Activated effector memory CD4-positive, alpha-beta T cell treated with Interleukin-2 at 50 U/mL for 16 hours (primary cell): ENCODE results near the gene CRNN.

Source experiments
- DNase-seq: peaks from one replicate; pipeline ENCODE4 v3.0.0-alpha.2; 2020

Gene CRNN

DNA sequence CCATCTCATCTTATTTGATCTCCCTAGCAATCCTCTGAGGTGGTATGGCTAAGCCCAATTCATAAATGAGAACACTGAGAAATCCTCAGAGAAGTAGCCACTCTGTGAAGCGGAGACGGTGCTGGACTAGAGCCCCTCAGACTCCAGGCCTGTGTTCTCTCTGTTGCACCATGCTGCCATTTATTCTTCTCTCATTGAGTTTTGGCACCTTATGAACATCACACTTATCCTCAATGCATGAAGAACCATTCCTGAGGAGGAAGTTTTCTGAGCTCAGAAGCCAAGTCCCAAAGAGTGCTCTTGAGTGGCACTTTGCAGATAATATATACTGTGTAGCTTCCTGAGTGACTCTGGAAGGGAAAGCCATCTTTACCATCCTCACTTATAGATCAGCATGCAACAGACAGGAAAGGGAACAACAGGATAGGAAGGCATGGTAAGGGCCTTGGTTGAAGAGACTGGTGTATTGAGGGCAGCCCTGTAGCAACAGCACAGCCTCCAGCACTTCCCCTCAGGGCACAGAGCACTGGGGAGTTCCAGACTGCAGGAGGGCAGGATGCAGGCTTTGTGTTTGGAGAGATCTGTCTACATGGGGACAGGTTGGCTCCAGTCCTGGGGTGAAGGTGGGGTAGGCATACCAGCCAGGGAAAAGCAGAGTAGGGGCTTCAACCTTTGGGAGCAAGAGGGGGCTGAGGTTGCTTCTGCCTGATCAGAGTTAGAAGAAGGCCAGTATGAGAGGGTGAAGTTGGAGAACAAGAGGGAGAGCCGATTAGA, 1.6 kb upstream of the CRNN start:
- DNase-seq = no peak

DNA sequence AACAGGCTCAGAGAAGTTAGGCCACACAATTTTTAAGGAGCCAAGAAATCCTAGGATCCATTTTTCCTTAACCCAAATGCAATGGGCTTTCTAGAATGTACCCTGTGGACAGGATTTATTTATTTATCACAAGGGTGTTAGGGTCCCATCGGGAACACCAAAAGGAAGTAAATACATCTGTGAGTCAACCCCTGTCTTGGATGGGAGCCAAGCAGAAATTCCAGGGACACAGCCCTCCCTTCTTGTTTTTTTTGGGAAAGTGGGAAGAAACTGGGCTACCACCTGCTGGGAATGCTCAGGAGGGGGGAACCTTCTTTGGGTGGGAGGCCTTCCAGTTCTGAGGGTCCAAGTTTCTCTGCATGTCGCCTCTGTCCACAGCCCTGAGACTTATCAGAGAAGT, 1.3 kb downstream of the CRNN start:
- DNase-seq = no peak

DNA sequence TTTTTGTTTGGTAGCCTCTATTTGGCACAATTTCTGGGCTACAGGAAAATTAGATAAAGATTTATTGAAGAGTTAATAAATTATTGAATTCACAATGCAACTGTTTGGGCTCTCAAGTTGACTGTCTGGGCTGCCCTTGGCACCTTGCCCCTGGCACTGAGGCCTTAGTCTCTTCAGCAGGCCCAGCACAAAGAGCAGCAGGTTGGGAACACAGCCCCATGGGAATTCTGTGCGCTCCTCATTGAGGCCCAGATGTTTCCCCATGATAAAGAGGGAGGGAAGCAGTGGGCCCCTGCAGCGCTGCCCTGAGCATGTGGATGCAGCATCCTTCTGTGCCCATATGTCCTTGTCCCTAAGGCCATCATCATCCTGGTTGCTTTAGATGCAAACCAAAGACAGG, 2.9 kb downstream of the CRNN start:
- no peak for DNase-seq

DNA sequence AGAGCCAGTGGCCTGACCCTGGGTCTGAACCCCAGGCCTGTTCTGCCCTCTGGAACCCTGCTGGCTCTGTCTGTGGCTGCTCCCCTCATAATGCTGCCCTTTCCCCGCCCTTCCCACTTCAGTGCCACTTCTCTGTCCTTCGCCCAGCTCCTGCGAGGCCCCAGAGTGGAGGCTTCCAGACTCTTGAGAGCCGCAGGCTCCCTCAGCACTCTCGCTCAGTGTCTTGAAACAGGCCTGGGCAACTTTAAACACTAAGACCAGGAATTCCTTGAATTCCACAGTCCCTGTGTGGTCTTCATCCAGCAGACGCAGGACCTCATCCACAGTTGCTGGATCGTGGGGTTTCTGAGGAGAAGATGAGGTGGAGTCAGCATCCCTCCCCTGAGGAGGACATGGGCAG, 3.5 kb downstream of the CRNN start:
- no peak for DNase-seq

DNA sequence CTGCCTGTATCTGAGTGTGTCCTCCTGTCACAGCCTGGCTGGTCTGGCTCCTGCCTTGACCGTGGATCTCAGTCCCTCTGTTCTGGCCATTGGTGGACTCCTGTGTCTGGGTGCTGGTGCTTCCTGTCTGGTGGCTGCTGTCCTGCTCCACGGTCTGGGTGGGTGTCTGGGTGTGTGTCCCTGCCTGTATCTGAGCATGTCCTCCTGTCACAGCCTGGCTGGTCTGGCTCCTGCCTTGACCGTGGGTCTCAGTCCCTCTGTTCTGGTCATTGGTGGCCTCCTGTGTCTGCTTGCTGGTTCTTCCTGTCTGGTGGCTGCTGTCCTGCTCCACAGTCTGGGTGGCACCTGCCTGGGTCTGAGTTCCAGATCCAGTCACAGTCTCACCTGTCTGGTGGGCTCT, 4.0 kb downstream of the CRNN start:
- DNase-seq = no peak

DNA sequence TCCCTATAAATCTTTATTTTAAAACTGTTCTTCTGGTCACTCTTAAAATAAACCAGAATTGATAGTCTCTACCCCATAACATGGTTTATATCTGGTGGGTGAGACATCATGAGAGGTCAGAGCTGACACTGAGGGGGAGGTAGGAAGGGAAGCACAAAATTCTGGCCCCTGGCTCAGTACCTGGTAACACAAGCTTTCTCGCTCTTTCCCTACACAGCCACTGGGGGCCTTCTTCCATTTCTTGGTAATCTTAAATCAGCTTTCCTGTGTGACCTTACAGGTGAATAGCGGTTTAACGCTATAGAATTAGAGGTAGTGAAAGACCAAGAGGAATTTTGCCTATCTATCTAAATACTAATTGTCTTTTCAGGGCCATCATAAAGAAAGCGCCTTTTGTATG, 5.4 kb downstream of the CRNN start:
- DNase-seq = no peak

DNA sequence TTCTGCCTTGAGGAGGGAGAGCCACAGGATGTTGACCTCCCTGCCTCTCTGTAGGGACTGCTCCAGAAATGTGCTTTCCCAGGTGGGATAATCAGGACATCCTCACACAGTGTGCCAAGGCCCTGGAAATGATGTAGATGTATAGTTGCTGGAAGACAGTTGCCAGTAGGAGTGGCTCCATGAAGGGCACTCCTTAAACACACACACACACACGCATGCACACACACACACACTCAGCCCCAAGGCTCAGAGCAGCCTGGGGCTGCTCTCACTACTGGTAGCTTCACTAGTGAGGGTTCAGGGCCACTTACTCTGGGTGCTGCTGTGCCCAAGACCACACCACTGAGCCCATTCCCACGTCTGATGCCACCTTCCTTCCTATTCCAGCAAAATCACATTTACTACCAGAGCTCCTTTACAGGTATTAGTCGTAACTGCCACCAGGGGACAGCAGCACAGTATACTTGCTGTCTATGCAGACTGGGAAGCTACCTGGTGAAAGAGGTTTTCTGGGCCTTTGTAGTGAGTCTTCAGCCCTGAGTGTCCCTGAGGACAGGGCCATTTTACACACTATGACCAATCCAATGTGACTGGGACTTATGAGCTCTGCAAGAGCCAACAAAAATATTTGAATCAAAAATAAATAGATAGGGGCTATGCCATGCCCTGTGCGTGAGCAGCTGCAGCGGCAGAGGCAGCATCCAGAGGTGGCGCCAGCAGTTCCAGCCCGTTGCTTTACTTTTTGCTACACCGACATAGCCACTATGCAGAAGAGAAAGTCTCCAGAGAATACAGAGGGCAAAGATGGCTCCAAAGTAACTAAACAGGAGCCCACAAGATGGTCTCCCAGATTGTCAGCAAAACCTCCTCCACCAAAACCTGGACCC, 15.0 kb downstream of the CRNN start:
- DNase-seq = no peak

DNA sequence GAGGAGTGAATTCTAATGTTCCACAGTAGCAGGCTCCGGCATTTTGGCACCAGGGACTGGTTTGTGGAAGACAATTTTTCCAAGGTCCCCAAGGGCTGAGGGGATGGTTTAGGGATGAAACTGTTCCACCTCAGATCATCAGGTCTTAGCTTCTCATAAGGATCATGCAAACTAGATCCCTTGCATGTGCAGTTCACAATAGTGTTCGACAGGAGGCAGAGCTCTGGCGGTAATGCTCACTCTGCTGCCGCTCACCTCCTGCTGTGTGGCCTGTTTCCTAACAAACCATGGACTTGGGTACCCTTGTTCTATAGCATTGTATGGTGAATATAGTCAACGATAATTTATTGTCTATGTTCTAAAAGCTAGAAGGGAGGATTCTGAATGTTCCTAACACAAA, 16.6 kb downstream of the CRNN start:
- DNase-seq = no peak

DNA sequence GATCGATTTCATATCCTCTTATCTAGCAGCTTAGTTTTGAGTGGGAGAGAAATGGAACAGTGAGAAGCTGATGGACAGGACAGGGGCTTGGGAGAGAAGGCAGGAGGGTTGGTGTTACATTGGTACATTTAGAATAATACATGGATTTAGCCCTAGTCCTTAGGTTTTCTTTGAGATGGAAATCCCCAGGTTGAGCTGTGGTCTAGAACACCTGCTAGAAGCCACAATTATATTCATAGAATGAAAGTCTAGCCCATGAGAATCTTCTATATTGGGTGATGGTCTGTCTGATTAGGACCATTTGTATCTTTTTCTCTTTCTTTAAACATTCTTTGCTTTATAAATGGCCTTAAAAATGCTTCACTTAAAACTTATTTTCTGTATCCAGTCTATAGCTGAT, 19.9 kb downstream of the CRNN start:
- DNase-seq = no peak

DNA sequence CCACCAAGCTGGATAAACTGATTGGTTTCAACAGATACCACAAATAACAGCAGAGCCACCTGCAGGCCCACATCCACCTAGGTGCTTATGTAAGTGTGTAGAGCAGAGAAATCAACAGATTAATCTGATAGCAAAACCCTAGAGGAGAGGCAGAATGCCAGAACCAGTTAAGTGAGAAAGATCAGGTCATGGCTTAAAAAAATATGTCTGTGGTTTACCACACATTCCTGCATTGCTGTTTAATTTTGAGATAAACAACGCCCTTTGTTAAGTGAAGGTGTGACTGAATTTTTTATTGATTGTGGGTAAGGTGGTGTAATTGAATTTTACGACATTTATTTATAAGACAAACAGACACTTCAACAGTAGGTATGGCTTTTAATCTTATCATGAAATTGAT, 21.2 kb downstream of the CRNN start:
- DNase-seq = no peak

DNA sequence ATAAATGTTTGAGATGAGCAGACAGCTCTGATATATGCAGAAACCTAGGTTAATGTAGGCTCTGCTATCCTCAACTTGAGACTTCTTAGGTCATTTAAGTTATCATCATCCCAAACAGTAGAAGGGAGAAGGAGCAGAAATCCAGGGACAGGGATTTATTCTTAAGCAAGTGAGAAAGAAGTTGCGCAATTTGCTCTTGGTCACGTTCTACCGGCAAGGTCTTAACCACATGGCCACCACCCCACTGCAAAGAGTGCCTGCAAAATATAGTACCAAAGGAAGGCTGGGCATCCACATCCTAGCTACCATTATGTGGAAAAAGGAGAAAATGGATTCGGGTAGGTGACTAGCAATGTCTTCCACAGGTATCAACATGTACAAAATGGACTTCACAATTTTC, 25.2 kb downstream of the CRNN start:
- no peak for DNase-seq

DNA sequence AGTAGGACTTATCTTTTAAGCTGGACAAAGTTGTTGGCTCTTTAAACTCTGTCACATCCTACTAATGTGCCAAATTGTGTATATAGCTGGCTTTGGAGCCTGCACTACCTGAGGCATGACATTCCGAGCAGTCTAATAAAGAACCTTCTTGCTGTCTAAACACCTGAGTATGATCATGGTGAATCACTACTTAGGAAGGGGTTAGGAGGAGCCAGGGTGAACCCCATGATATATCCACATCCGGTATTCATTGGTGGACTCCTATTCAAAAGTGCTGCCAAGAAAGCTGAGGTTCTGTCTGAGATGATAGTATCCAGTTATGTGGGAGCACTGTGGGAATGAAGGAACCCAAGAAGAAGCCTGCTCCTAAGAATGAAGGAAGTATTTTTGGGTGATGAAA, 27.1 kb downstream of the CRNN start:
- DNase-seq = no peak

DNA sequence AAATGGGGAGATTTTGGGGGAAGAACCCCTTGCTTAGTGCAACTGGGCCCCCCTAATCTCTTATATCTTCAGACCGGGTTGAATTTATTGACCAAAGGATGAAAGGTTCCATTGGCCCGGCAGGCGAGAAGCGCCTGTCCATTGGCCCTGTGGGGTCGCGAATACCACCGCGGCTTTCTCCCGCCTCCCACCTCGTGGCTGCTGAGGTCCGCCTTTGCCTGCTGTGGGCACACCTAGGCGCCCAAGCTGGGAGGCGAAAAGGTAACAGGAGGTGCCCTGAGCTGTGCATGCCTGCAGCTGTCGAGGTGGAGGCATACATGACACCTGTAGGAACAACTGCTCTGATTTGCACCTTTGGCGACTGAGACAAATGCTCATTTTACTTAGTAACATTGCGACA, 33.1 kb downstream of the CRNN start:
- DNase-seq = no peak

DNA sequence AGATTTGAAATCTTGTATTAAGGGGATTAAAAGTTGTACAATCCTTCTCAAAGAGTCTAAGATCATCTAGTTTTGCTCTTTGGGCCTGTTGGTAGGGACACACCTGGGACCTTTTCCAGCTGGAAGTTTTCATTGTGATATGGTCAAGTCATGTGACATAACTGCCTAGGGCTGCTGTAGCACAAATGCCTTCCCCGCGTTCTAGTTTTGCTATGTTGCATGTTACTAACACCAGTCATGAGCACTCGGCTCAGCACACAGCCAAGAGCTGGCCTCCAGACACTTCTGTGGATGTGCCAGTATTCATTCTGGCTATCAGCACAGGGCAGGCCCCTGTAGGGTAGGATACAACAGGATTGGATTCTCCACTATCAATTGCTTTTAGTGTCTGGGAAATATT, 39.6 kb downstream of the CRNN start:
- no peak for DNase-seq

DNA sequence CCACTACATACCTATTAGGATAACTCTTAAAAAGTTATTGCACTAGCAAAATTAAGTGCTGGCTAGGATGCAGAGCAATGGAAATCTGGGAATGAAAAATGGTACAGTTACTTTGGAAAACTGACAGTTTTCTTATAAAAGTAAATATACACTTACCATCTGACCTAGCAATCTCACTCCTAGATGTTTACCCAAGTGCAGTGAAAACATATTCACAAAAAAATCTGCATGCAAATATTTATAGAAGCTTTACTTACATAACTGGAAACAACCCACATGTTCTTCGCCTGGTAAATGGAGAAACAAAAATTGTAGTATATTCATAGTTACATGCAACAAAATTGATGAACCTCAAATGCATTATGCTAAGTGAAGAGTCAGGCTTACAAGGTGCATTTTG, 41.4 kb downstream of the CRNN start:
- DNase-seq = no peak

DNA sequence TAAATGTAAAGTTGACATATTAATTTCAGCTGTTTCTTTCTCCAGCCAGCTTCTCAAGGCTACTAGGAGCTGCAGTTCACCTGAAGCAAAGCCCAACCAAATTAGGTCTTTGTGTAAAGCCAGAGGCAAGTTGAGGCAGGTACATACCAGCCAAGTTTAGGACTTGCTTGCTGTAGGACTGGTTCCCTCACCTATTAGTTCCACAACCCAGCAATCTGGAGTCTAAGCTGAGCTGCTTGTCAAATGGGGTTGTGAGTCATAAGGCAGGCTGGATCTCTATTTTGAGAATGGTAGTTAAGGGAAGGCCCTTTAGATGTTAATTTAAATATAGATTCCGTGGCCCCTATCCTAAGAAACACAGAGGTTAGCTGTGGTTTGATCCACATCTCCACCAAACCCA, 46.6 kb downstream of the CRNN start:
- no peak for DNase-seq

DNA sequence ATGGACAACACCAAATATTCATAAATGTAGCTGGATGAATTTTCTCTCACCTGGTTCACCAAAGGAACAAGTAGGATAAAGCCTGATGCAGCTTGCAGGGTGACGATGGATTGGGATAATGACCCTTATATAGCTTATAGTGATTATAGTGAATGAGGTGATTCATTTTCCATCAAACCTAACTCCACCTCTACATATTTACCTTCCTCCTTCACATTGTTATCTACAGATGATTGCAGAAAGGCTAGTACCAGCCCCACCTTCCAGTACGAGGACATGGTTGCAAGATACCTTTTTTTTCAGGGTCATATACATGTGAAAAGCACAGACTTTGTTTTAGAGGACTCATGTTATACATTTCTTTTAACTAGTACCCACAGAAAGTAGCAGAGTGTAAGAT, 54.2 kb downstream of the CRNN start, which contains the start of gene FLG2:
FLG2 (minus strand) TSS at position 101 of the 400 bp plus-strand sequence. CDS start 1,122 bp downstream, outside the sequence.
- DNase-seq = no peak
